Kidney epithelial cell (primary cell): Measurements from ENCODE around the gene GRIK3. TPM values are rescaled to one million over a fixed set of nuclear protein-coding genes. Genes with fewer than 3 reads are reported as not detected.

Experiments
- DNase-seq: peaks from one replicate; pipeline ENCODE4 v3.0.0-alpha.2; 2010; ENCODE audit warnings: low read depth
- H3K27me3 ChIP-seq: 2 replicates; pipeline ENCODE4 v1.6.0; 2011; ENCODE audit warnings: low read length; ENCODE audit not compliant: control insufficient read depth, insufficient read depth
- H3K36me3 ChIP-seq: 2 replicates; pipeline ENCODE4 v1.5.1; 2011; ENCODE audit warnings: low read length; ENCODE audit not compliant: control insufficient read depth, insufficient read depth
- H3K4me3 ChIP-seq: 2 replicates; pipeline ENCODE4 v1.5.1; 2011; ENCODE audit warnings: low read depth, mild to moderate bottlenecking, control low read depth, low read length
- total RNA-seq: library from RNA; depleted of rRNA; stranded (reverse); fragments of >200 nt; gene quantifications from 2 replicates; pipeline ENCODE4 v1.2.3, GENCODE V29; 2015
- TF ChIP-seq, protein P1 (sequence below): IDR thresholded peaks from 2 replicates; pipeline ENCODE4 v1.5.1; 2011; ENCODE audit warnings: mild to moderate bottlenecking, moderate library complexity, low read length, control low read depth, inconsistent platforms; ENCODE audit not compliant: insufficient read depth, poor library complexity, severe bottlenecking

GRIK3 gene
- total RNA-seq, 1 donor from 2014 or later, result under 0.01 TPM

DNA sequence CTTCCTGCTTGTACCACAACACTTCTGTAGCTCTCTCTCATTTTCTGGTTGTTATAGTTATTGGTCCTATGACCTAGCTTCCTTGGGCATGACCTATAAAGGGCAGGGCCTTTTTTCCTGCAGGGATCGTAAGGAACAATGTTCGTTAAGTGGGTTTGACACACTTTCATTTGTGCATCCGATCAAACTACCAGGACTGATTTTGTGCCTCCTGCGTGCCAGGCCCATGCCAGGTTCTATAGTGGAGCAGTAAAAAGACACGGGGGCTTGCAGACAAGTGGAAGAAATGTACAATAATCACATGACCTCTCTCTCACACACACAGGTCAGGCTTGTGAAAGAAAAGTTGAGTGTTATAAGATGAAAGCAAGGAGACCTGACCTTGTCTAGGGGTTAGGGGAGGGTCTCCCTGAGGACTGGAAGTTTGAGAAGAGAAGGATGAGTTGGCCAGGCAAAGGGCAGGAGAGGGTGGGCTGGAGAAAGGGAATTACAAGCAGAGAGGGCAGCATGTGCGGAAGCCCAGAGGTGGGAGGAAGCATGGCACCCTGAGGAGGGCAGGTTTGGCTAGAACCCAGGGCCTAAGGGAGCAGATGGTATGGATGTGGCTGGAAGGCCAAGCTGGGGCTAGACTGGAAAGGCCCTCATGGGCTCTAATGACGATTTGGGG lies 145.4 kb downstream of the GRIK3 start:
- Histone ChIP-seq H3K4me3 (no peak overlapping the region), H3K27me3 (no peaks in the 10 kb centered on the region), H3K36me3 (no peaks in the 10 kb centered on the region)
- DNase-seq, result no peak
- TF ChIP-seq, protein P1, sequence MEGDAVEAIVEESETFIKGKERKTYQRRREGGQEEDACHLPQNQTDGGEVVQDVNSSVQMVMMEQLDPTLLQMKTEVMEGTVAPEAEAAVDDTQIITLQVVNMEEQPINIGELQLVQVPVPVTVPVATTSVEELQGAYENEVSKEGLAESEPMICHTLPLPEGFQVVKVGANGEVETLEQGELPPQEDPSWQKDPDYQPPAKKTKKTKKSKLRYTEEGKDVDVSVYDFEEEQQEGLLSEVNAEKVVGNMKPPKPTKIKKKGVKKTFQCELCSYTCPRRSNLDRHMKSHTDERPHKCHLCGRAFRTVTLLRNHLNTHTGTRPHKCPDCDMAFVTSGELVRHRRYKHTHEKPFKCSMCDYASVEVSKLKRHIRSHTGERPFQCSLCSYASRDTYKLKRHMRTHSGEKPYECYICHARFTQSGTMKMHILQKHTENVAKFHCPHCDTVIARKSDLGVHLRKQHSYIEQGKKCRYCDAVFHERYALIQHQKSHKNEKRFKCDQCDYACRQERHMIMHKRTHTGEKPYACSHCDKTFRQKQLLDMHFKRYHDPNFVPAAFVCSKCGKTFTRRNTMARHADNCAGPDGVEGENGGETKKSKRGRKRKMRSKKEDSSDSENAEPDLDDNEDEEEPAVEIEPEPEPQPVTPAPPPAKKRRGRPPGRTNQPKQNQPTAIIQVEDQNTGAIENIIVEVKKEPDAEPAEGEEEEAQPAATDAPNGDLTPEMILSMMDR, result no peak

DNA sequence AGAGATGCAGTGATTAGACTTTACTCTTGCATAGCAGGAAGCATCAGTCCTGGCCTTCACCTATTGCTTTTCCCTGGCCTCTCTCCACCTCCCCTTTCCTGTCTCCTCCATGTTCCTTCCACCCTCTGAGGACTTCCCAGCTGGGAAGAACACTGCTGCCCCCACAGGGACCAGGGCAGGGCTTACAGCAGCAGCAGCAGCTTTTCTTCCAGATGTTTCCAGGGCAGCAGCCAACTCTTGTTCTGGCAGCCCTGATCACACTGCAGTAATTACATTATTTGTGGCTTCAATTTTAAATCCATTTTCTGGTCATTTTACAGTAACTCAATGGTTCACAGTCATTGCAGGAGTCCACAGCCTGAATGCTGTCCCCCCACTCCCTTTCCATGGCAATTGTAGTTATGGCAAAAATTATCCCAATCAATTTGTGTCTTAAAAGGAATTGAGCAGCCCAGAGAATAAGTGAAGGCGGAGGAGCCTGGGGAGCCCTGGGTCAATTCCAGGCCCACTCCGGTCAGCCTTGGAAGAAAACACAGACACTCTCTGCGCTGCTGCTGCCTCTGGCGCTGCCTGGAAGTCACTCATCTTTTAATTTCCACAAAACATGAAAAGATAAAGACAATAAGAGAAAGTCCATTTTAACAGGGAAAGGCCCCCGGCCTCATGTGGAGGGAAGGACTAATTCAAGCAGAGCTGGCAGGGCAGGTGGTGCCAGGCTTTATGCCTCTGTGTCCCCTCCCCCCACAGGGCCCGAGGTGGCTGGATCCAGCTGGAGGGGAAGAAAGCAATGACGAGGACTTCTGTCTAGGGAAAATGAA lies 148.6 kb downstream of the GRIK3 start:
- no peak for DNase-seq
- no peak overlapping the region for H3K4me3 ChIP-seq
- TF ChIP-seq, protein P1, result no peak
- no peaks in the 10 kb centered on the region for H3K27me3 ChIP-seq
- no peaks in the 10 kb centered on the region for H3K36me3 ChIP-seq

DNA sequence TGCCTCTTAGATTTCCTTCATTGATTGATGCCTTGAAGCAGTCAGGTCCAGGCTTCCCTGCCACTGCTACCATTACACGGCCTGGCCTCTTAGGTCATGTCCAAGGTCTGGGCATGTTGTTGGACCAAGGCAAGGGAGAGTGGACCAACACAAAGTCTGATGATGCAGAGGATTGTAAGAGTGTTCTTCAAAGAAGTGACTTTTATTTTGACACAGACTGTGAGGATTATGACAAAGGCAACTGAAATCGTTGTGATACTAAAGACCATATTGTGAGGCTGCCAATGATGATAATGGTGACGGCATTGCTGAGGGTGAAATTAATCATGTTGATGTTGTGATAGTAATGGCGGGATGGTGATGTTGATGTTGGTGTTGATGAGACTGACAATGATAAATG lies 149.5 kb downstream of the GRIK3 start:
- Histone ChIP-seq H3K4me3 (no peak overlapping the region), H3K27me3 (no peaks in the 10 kb centered on the region), H3K36me3 (no peaks in the 10 kb centered on the region)
- TF ChIP-seq, protein P1, result no peak
- DNase-seq, result no peak

DNA sequence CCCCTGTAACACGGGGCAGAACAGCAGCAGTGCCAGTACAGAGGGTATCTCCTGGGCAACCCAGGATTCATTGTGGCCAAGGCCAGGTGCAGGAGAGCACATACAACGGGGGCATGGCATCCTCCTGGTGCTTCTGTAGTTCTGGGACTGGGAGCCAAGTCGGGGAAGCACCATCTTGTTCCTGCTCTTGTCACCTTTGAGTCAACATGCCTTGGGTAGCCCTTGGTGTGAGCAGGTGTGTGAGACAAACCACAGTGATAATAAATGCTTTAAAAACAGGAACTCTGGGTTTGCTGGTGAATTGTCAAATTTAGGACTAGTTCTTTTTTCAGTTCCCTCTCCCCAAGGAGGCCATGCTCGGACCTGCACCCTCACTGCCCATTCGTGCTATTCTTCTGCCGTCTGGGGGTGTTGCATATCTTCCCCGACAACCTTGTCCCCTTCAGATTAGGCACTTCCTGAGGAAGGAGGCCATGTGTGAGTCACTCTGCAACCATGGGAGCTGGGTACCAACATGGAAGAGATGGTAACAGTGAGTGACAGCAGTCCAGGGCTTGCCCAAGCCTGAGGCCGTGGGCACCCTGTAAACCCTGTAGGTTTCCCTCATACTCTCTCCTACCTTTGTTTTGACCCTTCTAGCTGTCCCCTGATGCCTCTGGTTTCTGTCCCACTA lies 150.2 kb downstream of the GRIK3 start:
- TF ChIP-seq, protein P1, result no peak
- Histone ChIP-seq H3K4me3 (no peak overlapping the region), H3K27me3 (no peaks in the 10 kb centered on the region), H3K36me3 (no peaks in the 10 kb centered on the region)
- no peak for DNase-seq

DNA sequence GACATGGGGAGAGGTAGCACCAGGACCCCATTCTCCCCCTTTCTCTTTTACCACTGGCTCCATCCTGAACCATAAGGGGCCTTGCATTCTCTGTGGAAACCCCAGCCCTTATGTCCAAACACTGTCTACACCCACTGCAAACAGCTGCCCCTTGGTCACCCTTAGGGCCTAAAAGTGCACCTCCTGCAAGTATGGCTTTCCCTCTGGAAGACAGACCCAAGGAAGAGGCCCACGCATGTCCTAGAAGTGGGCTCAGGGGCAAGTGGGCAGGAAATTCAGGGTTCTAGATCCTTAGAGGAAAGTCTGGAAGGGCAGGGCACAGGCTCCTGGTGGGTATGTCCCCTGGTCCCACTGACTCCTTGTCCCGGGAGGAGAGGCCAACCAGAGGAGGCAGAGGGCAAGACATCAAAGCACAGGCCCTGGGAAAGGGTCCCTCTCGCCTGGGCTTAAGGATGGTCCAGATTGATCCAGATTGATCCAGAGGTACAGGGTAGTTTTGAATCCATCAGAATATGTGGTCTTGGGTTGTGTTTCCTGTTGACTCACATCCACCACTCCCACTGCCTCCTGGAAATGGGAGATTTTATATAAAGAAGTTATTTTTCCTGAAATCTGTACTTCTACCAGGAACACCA lies 150.9 kb downstream of the GRIK3 start:
- Histone ChIP-seq H3K36me3 (no peaks in the 10 kb centered on the region), H3K27me3 (no peaks in the 10 kb centered on the region), H3K4me3 (no peak overlapping the region)
- TF ChIP-seq, protein P1, result no peak
- DNase-seq, result no peak
